ENCODE measurements around the gene RANBP3.

The RANBP3 gene

DNA sequence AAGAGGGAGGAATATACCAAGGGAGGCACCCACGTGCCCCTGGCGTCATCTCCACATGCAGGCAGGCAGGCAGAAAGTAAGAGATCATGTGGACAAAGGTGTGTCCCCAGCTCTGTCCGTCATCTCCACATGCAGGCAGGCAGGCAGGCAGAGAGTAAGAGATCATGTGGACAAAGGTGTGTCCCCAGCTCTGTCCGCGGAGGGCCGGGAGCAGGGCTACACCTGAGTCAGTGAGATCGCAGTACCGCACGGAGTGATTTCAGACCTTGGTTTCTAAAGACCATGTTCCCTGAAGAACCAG is 41.7 kb downstream of the RANBP3 start:
- no peaks in the 10 kb centered on the region for H3K9me3 ChIP-seq (ENCODE audit: control insufficient read depth, low read length)
- no peaks in the 10 kb centered on the region for H3K27me3 ChIP-seq (ENCODE audit: control insufficient read depth, insufficient read depth, low read length, poor library complexity, severe bottlenecking)
- H3K4me3 ChIP-seq (ENCODE audit: insufficient read depth, low read depth, low read length): no peak overlapping the region
- H3K27ac ChIP-seq (ENCODE audit: insufficient read depth, low read depth, low read length, poor library complexity, severe bottlenecking): no peak overlapping the region
- H3K4me1 ChIP-seq (ENCODE audit: control insufficient read depth, insufficient read depth, low read length): peaks cover 3% of the 10 kb centered on the region
- 97% methylated on average over 9 of the region's 9 CpGs for WGBS, 2 experiments
- H3K36me3 ChIP-seq (ENCODE audit: control insufficient read depth, insufficient read depth, low read length): peaks cover 11% of the 10 kb centered on the region

DNA sequence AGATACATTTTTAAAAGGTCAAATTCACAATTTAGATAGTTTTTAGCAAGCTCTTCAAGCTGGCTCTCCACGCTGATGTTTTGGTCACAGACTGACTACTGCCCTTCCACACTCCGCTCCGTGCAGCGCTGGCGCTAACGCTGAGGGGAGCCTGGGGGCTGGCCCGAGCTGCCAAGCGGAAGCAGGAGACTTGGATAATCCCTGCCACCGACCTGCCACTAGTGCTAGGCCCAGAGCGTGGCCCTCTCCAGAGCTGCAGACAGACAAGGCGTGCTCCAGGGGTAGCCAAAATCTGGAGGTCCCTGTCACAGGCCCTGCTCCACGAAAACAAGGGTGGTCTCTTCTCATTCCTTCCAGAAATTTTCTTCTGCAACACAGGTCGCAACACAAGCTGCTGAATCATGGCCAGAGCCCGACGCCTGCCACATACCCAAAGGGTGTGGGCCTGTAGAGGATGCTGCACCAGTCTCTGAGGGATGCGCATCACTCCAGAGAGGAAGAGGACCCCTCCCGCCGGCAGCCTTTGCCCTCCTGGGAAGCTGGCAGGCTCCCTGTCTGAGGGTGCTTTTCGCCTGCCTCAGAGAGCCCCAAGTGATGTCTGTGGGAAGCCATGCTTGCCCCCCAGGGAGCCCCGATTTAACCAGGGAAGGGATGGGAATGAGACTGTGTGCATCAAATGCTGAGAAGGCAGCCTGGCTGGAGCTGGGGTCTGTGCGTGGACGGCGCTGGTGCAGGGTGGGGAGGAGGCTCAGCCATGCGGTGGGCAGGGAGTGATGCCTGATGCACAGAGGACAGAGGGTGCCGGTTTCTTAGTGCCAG is 42.3 kb downstream of the RANBP3 start:
- Histone ChIP-seq H3K9me3 (ENCODE audit: control insufficient read depth, low read length) (no peaks in the 10 kb centered on the region), H3K27ac (ENCODE audit: insufficient read depth, low read depth, low read length, poor library complexity, severe bottlenecking) (no peak overlapping the region), H3K4me3 (ENCODE audit: insufficient read depth, low read depth, low read length) (no peak overlapping the region), H3K4me1 (ENCODE audit: control insufficient read depth, insufficient read depth, low read length) (peaks cover 3% of the 10 kb centered on the region), H3K27me3 (ENCODE audit: control insufficient read depth, insufficient read depth, low read length, poor library complexity, severe bottlenecking) (no peaks in the 10 kb centered on the region), H3K36me3 (ENCODE audit: control insufficient read depth, insufficient read depth, low read length) (peaks cover 17% of the 10 kb centered on the region)
- WGBS, 2 experiments: 95% methylated on average over 25 of the region's 25 CpGs

DNA sequence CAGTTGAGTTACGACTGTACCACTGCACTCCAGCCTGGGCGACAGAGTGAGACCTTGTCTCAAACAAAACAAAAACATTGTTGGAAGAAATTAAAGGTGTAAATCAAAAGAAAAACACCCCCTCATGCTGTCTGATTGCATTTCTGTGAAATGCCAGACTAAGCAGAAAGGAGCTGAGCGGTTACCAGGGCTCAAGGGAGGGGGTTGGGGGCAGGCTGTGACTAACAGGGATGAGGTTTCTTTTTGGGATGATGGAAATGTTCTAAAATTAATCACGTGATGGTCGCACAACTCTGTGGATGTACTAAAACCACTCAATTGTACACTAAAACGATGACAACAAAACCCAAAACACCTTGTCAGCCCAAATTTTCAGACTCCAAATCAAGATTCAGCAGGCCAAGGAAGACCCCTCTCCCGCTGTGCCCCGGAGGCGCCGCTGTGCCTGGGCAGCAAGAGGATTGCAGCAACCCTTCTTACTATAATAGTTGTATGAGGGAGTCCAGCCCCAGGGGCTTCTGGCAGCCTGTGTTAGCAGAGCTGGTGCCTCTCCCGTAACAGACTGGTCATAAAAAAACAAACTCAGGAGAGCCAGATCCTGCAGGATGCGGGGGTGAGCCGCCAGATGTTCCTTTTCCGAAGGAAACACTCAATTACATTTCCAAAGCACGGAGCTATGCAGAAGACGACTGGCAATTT is 43.0 kb downstream of the RANBP3 start:
- H3K36me3 ChIP-seq (ENCODE audit: control insufficient read depth, insufficient read depth, low read length): peaks cover 15% of the 10 kb centered on the region
- H3K4me3 ChIP-seq (ENCODE audit: insufficient read depth, low read depth, low read length): no peak overlapping the region
- H3K27me3 ChIP-seq (ENCODE audit: control insufficient read depth, insufficient read depth, low read length, poor library complexity, severe bottlenecking): no peaks in the 10 kb centered on the region
- peaks cover 3% of the 10 kb centered on the region for H3K4me1 ChIP-seq (ENCODE audit: control insufficient read depth, insufficient read depth, low read length)
- no peaks in the 10 kb centered on the region for H3K9me3 ChIP-seq (ENCODE audit: control insufficient read depth, low read length)
- WGBS, 2 experiments: 93 to 97% methylated on average over 16 of the region's 16 CpGs
- no peak overlapping the region for H3K27ac ChIP-seq (ENCODE audit: insufficient read depth, low read depth, low read length, poor library complexity, severe bottlenecking)

DNA sequence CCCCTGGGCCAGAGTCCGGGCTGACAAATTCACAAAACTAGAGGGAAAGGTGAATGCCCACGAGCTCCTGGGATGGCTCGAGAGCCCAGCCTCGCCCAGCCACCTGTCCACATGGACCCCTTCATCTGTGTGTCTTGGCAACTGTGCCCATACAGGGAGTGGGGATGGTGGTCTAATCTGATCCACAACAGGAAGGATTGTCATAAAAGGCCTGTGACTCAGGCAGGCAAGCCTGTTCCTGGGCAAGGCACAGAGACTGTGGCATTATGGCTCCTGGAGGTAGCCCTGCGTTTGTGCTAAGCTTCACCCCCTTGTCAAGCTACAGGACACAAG is 43.9 kb downstream of the RANBP3 start:
- no peak overlapping the region for H3K4me3 ChIP-seq (ENCODE audit: insufficient read depth, low read depth, low read length)
- peaks cover 18% of the 10 kb centered on the region for H3K36me3 ChIP-seq (ENCODE audit: control insufficient read depth, insufficient read depth, low read length)
- 93 to 94% methylated on average over 5 of the region's 5 CpGs for WGBS, 2 experiments
- H3K27me3 ChIP-seq (ENCODE audit: control insufficient read depth, insufficient read depth, low read length, poor library complexity, severe bottlenecking): no peaks in the 10 kb centered on the region
- no peak overlapping the region for H3K27ac ChIP-seq (ENCODE audit: insufficient read depth, low read depth, low read length, poor library complexity, severe bottlenecking)
- no peaks in the 10 kb centered on the region for H3K9me3 ChIP-seq (ENCODE audit: control insufficient read depth, low read length)
- peaks cover 3% of the 10 kb centered on the region for H3K4me1 ChIP-seq (ENCODE audit: control insufficient read depth, insufficient read depth, low read length)

DNA sequence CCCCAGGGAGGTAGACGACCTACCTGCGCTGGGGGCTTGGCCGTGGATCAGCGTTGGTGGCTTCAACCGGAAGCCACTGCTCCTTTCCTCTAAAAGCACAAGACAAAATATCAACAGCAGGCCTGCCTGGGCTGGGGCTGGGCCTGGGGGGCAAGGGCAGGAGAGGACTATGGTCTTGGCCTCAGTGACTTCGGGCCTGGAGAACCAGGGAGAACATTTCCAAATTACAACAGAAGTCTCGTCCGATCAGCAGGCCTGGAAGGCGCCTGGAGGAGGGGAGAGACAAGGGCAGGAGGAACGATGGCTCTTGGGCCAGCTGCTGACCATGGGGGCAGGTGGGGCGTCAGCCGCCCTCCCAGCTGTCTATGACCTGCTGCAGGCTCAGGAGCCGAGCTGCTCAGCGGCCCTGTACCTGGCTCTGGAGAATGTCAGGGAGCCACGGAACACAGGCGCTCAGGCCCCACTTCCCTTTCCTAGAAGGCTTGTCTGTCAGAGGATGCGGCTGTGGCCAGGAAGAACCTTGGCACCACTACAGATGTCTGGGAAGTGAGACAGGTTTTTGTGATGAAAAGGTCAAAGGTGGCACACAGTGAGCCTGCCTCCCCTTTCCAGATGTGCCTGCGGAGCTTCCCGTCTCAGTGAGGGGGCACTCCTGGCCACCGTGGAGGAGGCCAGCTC is 44.4 kb downstream of the RANBP3 start:
- no peaks in the 10 kb centered on the region for H3K27me3 ChIP-seq (ENCODE audit: control insufficient read depth, insufficient read depth, low read length, poor library complexity, severe bottlenecking)
- peaks cover 18% of the 10 kb centered on the region for H3K36me3 ChIP-seq (ENCODE audit: control insufficient read depth, insufficient read depth, low read length)
- H3K27ac ChIP-seq (ENCODE audit: insufficient read depth, low read depth, low read length, poor library complexity, severe bottlenecking): no peak overlapping the region
- H3K9me3 ChIP-seq (ENCODE audit: control insufficient read depth, low read length): no peaks in the 10 kb centered on the region
- peaks cover 3% of the 10 kb centered on the region for H3K4me1 ChIP-seq (ENCODE audit: control insufficient read depth, insufficient read depth, low read length)
- H3K4me3 ChIP-seq (ENCODE audit: insufficient read depth, low read depth, low read length): no peak overlapping the region
- 93% methylated on average over 20 of the region's 20 CpGs for WGBS, 2 experiments

DNA sequence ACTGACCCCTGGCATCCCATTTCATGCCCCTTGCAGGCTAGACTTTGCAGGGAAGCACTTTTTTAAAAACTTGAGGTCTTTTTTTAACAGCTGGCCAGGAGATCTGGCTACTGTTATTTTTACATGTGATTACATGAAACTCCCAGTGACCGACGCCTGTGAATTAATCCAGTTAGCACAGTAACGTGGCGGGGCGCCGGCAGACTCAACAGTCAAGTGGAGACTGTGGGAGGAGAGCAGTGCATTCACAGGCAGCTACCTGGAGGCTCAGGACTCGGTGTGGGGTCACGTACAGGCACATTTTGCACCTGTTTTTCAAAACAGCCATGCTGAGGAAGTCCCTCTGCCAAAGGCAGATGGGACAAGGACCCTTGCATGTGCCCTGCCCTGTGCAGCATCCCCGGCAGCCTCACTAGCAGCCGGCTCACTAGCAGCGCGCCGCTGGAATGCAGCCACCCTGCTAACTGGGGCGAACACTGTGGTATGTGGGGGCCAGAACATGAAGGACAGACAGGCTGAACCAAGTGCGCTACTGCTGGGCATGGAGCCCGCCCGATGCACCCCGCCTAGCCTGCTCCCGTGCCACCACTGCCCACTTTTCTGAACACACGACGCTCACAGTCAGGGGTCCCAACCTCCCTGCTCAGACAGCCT is 45.2 kb downstream of the RANBP3 start:
- no peaks in the 10 kb centered on the region for H3K27me3 ChIP-seq (ENCODE audit: control insufficient read depth, insufficient read depth, low read length, poor library complexity, severe bottlenecking)
- H3K4me3 ChIP-seq (ENCODE audit: insufficient read depth, low read depth, low read length): no peak overlapping the region
- peaks cover 24% of the 10 kb centered on the region for H3K36me3 ChIP-seq (ENCODE audit: control insufficient read depth, insufficient read depth, low read length)
- peaks cover 3% of the 10 kb centered on the region for H3K4me1 ChIP-seq (ENCODE audit: control insufficient read depth, insufficient read depth, low read length)
- no peaks in the 10 kb centered on the region for H3K9me3 ChIP-seq (ENCODE audit: control insufficient read depth, low read length)
- WGBS, 2 experiments: 94% methylated on average over 21 of the region's 21 CpGs
- no peak overlapping the region for H3K27ac ChIP-seq (ENCODE audit: insufficient read depth, low read depth, low read length, poor library complexity, severe bottlenecking)

DNA sequence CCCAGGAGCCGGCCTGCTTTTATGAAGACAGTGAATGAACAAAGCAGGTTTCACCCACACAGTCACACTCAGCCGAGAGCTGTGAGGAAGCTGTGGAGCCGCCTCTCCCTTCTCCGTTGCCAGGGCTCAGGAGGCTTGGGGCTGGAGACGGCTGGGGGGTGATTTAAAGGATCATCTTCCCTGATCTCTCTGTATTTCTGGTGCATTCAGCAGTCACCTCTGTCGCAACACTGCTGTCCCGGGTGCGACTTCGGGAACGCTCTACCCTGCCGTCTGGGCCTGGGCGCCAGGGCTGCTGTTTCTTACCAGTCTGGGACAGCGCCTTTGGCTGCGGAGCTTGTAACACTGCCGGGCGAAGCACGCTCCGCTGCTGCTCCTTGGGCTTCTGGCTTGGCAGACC is 45.8 kb downstream of the RANBP3 start:
- 95 to 97% methylated on average over 18 of the region's 18 CpGs for WGBS, 2 experiments
- peaks cover 30% of the 10 kb centered on the region for H3K36me3 ChIP-seq (ENCODE audit: control insufficient read depth, insufficient read depth, low read length)

DNA sequence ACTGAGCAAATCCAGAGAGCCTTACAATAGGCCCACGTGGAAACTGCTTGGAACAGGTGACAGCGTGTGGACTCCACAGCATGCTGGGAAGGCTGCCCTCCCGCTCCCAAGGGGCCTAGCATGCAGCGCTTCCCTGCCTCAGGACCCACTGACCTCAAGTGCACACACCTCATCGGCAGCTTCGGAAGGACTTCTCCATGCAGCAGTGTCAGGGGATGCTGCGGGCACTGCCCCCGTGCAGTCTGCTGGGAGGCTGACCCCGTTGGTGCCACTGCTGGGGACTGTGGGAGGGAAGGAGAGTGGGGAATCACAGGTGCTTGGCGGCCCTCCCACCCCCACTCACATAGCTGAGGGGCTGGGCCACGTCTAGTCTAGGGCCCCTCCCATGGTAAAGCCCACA is 46.7 kb downstream of the RANBP3 start:
- H3K36me3 ChIP-seq (ENCODE audit: control insufficient read depth, insufficient read depth, low read length): peaks cover 34% of the 10 kb centered on the region
- H3K27ac ChIP-seq (ENCODE audit: insufficient read depth, low read depth, low read length, poor library complexity, severe bottlenecking): no peak overlapping the region
- H3K27me3 ChIP-seq (ENCODE audit: control insufficient read depth, insufficient read depth, low read length, poor library complexity, severe bottlenecking): no peaks in the 10 kb centered on the region
- WGBS, 2 experiments: 91 to 95% methylated on average over 10 to 11 of the region's 11 CpGs
- no peak overlapping the region for H3K4me3 ChIP-seq (ENCODE audit: insufficient read depth, low read depth, low read length)
- H3K4me1 ChIP-seq (ENCODE audit: control insufficient read depth, insufficient read depth, low read length): peaks cover 3% of the 10 kb centered on the region
- H3K9me3 ChIP-seq (ENCODE audit: control insufficient read depth, low read length): no peaks in the 10 kb centered on the region

More for the DNA sequence above, 45.8 kb downstream of the RANBP3 start:
- Histone ChIP-seq H3K27me3 (ENCODE audit: control insufficient read depth, insufficient read depth, low read length, poor library complexity, severe bottlenecking) (no peaks in the 10 kb centered on the region), H3K4me1 (ENCODE audit: control insufficient read depth, insufficient read depth, low read length) (peaks cover 3% of the 10 kb centered on the region), H3K4me3 (ENCODE audit: insufficient read depth, low read depth, low read length) (no peak overlapping the region), H3K9me3 (ENCODE audit: control insufficient read depth, low read length) (no peaks in the 10 kb centered on the region), H3K27ac (ENCODE audit: insufficient read depth, low read depth, low read length, poor library complexity, severe bottlenecking) (no peak overlapping the region)

DNA sequence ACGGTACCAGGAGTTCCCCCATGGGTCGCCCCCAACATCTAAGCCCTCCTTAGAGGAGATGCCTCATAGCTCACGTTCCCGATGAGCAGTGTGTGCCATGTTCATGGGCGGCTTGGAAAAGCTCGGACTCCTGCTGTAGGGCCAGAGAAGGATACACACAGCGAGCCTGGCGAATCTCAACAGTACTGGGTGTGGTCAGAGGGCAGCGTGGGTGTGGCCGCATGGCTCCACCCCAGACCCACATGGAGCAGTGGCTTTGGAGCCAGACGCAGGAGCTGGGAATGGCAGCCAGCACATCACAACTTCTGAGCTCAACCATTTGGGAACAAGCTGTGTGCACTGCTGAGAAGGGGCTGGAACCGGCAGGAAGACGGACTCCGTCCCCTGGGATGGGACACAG is 48.3 kb downstream of the RANBP3 start:
- H3K9me3 ChIP-seq (ENCODE audit: control insufficient read depth, low read length): no peaks in the 10 kb centered on the region
- WGBS, 2 experiments: 91 to 93% methylated on average over 14 of the region's 14 CpGs
- H3K4me1 ChIP-seq (ENCODE audit: control insufficient read depth, insufficient read depth, low read length): peaks cover 3% of the 10 kb centered on the region
- H3K36me3 ChIP-seq (ENCODE audit: control insufficient read depth, insufficient read depth, low read length): peaks cover 48% of the 10 kb centered on the region
- H3K27me3 ChIP-seq (ENCODE audit: control insufficient read depth, insufficient read depth, low read length, poor library complexity, severe bottlenecking): no peaks in the 10 kb centered on the region
- no peak overlapping the region for H3K27ac ChIP-seq (ENCODE audit: insufficient read depth, low read depth, low read length, poor library complexity, severe bottlenecking)
- H3K4me3 ChIP-seq (ENCODE audit: insufficient read depth, low read depth, low read length): no peak overlapping the region

DNA sequence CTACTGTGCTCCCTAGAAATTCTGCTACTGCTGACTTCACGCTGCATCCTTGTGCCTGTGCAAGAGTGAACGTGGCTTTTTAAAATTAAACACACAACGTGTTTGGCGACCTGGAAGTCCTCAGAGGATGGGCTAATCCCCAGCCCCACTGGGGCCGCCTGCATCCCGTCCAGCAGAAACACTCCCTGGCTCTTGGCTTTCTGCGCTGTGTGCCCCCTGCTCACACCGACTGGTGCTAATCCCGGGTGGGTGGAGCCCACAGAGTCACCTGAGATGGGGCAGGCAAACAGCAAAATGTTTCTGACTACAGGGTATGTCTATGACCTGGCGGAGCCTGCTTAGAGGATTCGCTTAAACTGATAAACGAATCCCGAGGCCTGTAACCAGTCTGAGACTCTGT is 48.8 kb downstream of the RANBP3 start:
- no peaks in the 10 kb centered on the region for H3K27me3 ChIP-seq (ENCODE audit: control insufficient read depth, insufficient read depth, low read length, poor library complexity, severe bottlenecking)
- 94 to 96% methylated on average over 13 of the region's 13 CpGs for WGBS, 2 experiments
- no peaks in the 10 kb centered on the region for H3K9me3 ChIP-seq (ENCODE audit: control insufficient read depth, low read length)
- no peak overlapping the region for H3K27ac ChIP-seq (ENCODE audit: insufficient read depth, low read depth, low read length, poor library complexity, severe bottlenecking)
- peaks cover 53% of the 10 kb centered on the region for H3K36me3 ChIP-seq (ENCODE audit: control insufficient read depth, insufficient read depth, low read length)
- peaks cover 3% of the 10 kb centered on the region for H3K4me1 ChIP-seq (ENCODE audit: control insufficient read depth, insufficient read depth, low read length)
- H3K4me3 ChIP-seq (ENCODE audit: insufficient read depth, low read depth, low read length): no peak overlapping the region

Data from ectodermal cell (in vitro differentiated cells).